ENCODE data around the gene CEMP1.

Gene CEMP1

DNA sequence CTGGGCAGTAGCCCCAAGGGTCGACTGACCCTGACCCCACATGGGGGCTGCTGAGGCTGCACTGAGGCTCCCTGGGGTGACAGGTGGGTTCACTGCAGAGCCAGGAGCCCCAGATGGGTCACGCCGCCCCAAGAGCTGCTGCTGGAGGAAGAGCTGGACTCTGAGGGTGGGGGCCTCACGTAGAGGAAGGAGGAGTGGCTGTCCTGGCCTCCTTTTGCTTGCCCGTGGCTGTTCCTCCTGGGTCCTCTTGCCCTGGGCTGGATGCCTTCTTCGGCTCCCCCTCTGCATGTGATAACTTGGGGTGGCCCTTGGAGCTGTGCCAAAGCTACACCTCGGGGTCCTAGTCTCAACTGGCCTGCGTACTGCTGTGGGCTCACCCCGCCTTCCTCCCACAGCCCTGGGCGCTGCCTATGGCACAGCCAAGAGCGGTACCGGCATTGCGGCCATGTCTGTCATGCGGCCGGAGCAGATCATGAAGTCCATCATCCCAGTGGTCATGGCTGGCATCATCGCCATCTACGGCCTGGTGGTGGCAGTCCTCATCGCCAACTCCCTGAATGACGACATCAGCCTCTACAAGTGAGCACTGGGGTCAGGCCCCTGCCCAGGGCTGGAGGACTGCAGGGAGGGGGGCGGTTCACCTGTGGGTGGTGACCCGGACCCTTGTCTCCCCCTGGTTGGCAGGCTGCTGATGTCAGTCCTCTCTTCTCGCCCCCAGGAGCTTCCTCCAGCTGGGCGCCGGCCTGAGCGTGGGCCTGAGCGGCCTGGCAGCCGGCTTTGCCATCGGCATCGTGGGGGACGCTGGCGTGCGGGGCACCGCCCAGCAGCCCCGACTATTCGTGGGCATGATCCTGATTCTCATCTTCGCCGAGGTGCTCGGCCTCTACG lies 12.1 kb downstream of the CEMP1 start:
- no peak for DNase-seq (ENCODE audit: low read depth in 2 of 2)

GRCh38 chr16:2517954-2518605 lies 13.1 kb downstream of the CEMP1 start:
- no peak for DNase-seq (ENCODE audit: low read depth in 2 of 2)

GRCh38 chr16:2516391-2517240 lies 14.6 kb downstream of the CEMP1 start:
- no peak for DNase-seq (ENCODE audit: low read depth in 2 of 2)

GRCh38 chr16:2515180-2515851 lies 15.9 kb downstream of the CEMP1 start:
- no peak for DNase-seq (ENCODE audit: low read depth in 2 of 2)

GRCh38 chr16:2514333-2515179 lies 16.7 kb downstream of the CEMP1 start:
- no peak for DNase-seq (ENCODE audit: low read depth in 2 of 2)

DNA sequence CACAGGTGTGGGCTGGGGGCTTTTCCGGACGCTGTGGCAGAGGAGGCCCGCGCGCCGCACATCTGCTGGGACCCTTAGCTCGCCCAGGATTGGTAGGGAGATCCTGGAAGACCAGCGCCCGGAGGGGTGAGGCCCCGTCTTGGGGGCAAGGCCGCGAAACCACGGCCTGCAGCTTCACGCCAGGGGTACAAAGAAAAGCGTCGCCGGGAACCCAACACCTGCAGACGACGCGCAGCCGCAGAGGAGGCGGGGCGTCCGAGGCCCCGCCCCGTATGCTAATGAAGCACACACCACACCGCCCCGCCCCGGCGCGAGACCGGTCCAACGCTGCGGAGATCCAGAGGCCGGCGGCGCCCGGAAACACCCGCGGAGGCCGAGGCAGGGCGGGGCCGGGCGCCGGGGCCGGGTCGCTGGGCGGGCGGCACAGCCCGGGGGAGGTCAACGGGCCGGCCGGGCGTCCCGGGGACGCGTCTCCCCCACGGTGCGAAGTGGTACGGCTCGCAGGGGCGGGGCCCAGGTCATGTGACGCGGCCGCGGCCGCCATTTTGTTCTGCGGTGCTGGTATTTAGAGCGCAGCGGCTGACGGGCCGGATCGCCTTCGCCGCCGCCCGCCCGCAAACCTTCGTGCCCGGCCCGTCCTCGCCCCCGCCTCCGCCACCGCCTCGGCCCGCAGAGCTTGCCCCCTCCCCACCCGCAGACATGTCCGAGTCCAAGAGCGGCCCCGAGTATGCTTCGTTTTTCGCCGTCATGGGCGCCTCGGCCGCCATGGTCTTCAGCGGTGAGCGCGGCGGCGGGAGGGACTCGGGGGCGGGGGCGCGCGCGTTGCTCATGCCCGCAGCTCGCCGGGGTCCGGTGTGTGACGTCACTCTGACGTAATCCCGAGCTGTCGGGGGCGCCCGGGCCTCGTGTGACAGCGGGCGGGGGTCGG lies 17.5 kb downstream of the CEMP1 start, which contains the start of gene ATP6V0C:
Gene ATP6V0C (plus strand): TSS at position 548 of the 928 bp plus-strand sequence. CDS start 152 bp downstream, at position 700.
- peak; percentile 84 to 85 for DNase-seq (ENCODE audit: low read depth in 2 of 2)

- no peak for DNase-seq (ENCODE audit: low read depth in 2 of 2)
These were observed 18.3 kb downstream of the CEMP1 start for GRCh38 chr16:2512735-2513404.

DNA sequence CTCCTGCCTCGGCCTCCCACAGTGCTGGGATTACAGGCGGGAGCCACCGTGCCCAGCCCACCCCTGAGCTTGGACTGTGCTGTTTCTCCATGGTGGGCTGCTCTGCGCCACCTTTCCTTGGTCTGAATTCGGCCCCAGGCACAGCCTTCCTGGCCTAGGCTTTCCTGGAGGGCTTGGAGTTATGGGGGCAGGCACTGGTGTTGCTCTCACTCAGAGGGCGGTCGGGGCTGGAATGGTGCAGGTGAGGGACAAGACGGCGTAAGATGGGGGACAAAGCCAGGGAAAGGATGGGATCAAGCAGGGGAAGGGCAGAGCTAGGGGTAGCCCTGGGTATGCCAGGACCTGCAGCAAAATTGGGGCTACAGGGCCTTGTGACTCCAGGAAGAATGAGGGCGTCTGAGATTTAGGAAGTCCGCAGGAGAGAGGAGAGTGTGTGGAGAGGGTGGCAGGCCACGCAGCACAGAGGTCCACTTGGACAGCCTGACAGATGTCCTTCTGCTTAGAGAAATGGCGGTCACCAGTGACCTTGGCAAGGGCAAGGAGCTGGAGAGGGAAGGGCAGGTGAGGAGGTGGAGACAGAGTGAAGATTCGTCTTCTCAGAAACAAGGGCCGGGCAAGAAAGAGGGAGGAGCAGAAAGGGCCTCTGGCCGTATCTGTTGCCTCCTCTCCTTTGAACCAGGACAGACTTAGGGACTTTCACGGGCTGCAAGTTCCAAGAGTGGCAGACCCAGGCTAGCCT lies 19.0 kb downstream of the CEMP1 start:
- DNase-seq (ENCODE audit: low read depth in 2 of 2): no peak

DNA sequence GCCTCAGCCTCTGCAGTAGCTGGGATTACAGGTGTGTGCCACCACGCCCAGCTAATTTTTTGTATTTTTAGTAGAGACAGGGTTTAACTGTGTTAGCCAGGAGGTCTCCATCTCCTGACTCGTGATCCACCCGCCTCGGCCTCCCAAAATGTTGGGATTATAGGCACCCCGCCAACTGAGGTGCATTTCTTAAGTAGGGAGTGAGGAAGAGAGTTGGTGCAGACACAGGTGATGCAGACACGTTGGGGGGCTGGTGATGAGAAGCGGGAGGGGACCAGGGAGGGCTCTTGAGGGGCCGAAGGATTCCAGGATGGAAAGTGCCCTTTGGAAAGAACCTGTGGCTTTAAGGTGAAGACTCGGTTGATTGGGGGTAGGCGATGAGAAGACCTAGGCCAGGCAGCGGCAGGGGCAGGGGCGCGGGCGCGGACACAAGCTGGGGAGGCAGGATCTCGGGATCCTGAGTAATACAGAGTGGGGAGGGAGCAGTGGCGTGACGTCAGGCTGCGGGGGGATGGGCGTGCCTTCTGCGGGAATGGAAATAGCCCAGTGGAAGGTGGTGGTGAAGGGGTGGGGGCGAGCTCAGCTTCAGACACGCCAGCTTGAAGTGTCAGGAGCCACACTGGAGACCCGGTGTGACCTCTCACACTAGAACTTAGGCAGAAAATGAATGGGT lies 19.9 kb downstream of the CEMP1 start:
- DNase-seq (ENCODE audit: low read depth in 2 of 2): no peak

- DNase-seq (ENCODE audit: low read depth in 2 of 2): no peak
These were observed 22.3 kb downstream of the CEMP1 start for GRCh38 chr16:2508722-2509400.

- no peak for DNase-seq (ENCODE audit: low read depth in 2 of 2)
These were observed 23.5 kb downstream of the CEMP1 start for GRCh38 chr16:2507665-2508064.

- DNase-seq (ENCODE audit: low read depth in 2 of 2): no peak
These were observed 24.1 kb downstream of the CEMP1 start for GRCh38 chr16:2507052-2507659.

DNA sequence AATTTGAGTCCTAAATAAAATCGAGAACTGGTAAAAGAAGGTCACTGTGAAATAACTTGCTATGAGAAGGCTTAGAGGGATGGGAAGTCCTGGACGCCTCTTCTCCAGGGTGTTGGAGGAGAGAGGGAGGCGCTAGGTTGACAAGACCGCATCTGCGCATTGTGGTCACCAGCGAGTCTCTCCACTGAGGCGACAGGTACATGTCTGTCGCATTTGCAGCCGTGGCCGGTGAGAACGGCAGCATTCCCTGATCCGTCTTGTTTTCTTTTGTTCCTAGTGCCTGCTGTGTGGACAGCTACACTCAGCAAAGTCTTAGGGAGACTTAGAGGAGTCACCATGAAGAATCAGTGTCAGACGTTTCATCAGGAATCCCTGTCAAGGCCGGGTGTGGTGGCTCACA lies 25.5 kb downstream of the CEMP1 start:
- DNase-seq (ENCODE audit: low read depth in 2 of 2): no peak

DNA sequence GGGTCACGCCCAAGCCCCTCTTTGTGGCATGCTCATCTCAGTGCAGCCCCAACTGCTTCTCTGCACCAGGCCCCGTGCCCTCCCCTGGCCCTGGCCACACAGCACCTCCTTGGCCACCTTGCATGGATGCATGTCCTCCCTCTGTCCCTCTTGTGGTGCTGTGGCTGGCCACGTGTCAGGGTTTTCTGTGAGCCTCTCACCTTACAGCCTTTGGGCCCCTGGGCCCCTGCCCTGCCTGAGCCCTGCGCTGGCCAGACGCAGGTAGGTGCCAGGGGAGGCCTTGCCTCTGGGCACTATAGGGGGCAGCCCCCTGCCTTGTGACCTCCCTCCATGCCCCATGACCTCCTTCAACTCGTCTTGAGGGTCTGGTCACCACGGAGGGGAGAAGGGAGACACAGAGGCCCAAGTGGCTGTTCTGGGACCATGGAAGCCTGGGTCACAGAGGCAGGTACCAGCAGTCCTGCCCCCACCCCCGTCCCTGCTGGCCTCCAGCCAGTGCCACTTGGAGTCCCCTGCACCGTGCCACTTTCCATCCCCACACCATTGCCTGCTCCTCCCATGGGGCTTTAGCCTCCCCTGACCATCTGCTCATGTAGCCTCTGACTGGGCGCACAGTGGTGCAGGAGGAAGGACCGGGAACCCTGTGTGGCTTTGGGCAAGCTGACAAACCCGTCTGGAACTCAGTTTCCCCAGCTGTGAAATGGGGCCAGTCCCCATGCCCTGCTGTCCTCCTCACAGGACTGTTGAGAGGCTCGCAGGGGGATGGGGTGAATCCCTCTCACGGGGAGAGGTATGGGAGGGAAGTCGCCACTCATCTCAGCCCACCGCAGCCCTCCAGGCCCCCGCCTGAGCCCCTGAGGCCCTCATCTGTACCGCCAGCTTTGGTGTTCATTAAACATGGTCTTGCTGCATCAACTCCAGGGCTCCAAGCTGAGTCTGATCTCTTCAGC lies 29.0 kb downstream of the CEMP1 start:
- no peak for DNase-seq (ENCODE audit: low read depth in 2 of 2)
